K562 (cell line): Measurements from ENCODE around the gene ZNF687. TPM values are rescaled to one million over a fixed set of nuclear protein-coding genes. Genes with fewer than 3 reads are reported as not detected.
A peak's percentile ranks its signal among the peaks of the same experiment; 100 is the strongest.

Experiments used
- BCL6 ChIP-seq: fragments of 250-450 bp; sonication (Bioruptor Pico); IDR thresholded peaks from 2 replicates; pipeline ENCODE4 v1.4.0; 2020
- HDAC1 ChIP-seq, 2 experiments: fragments of 450-650 bp; IDR thresholded peaks; 2 replicates each; pipeline ENCODE4 v1.6.1; 2016 to 2017; ENCODE audit warnings: inconsistent platforms in 1 of 2, mild to moderate bottlenecking in 1 of 2, moderate library complexity in 1 of 2
- HDAC2 ChIP-seq: fragments of 450-650 bp; IDR thresholded peaks from 2 replicates; pipeline ENCODE4 v1.6.1; 2016; ENCODE audit warnings: mild to moderate bottlenecking
- NFATC3 ChIP-seq: fragments of 450-650 bp; IDR thresholded peaks from 2 replicates; pipeline ENCODE4 v1.6.1; 2017; ENCODE audit warnings: mild to moderate bottlenecking
- POLR3G ChIP-seq: IDR thresholded peaks from 2 replicates; pipeline ENCODE4 v1.6.1; 2011; ENCODE audit not compliant: insufficient read length, insufficient replicate concordance; ENCODE audit errors: extremely low read depth
- SMAD2 ChIP-seq: fragments of 150-350 bp; IDR thresholded peaks from 2 replicates; pipeline ENCODE4 v1.6.1; 2014; ENCODE audit warnings: low read depth, mild to moderate bottlenecking, low read length
- SNRNP70 ChIP-seq: fragments of 200-400 bp; formaldehyde crosslinking; optimal IDR thresholded peaks from 2 replicates; pipeline ENCODE3; 2017; ENCODE audit warnings: low read depth, low read length
- TAF15 ChIP-seq: fragments of 200-400 bp; formaldehyde crosslinking; IDR thresholded peaks from 2 replicates; pipeline ENCODE4 v1.6.1; 2017; ENCODE audit warnings: mild to moderate bottlenecking, low read depth, low read length, moderate library complexity
- XRCC4 ChIP-seq: IDR thresholded peaks from one replicate; pipeline ENCODE4 v1.6.1; 2011; ENCODE audit not compliant: insufficient read depth, insufficient read length; ENCODE audit errors: extremely low read depth
- ZNF324 ChIP-seq: fragments of 250-450 bp; sonication (Bioruptor Pico); IDR thresholded peaks from 2 replicates; pipeline ENCODE4 v1.4.0; 2020; ENCODE audit warnings: mild to moderate bottlenecking
- polyA plus RNA-seq, 8 experiments: library from polyadenylated mRNA; depleted of rRNA in 4 of 8; stranded (reverse) in 5 of 8; unstranded in 3 of 8; fragments of >200 nt; fragmentation: Nextera tagmentation in 2 of 8; fragmentation: Illumina TruSeq in 1 of 8; extraction: Ambion mirVana in 2 of 8; extraction: Trizol in 1 of 8; gene quantifications; 2 replicates each; pipeline versions ENCODE4 v1.2.1 to v1.2.3, GENCODE V29; 2011 to 2014; ENCODE audit warnings: inconsistent platforms in 1 of 8, missing spikeins in 1 of 8
- total RNA-seq, 7 experiments: library from RNA; depleted of rRNA in 6 of 7; stranded (reverse); fragments of >200 nt in 6 of 7; fragmentation: Illumina TruSeq in 2 of 7; extraction: Trizol in 2 of 7; gene quantifications; 2 replicates each; pipeline versions ENCODE4 v1.2.1 to v1.2.3, GENCODE V29; 2011 to 2021; ENCODE audit warnings: low replicate concordance in 1 of 7
- TF ChIP-seq, protein P1 (sequence below): fragments of 250-450 bp; sonication (Bioruptor Pico); IDR thresholded peaks from 2 replicates; pipeline ENCODE4 v1.5.0; 2021
- TF ChIP-seq, protein P2 (sequence below): fragments of 450-650 bp; formaldehyde crosslinking; IDR thresholded peaks from 2 replicates; pipeline ENCODE4 v1.4.0; 2022; ENCODE audit warnings: missing genetic modification characterization
- TF ChIP-seq, protein P3 (sequence below): fragments of 450-650 bp; IDR thresholded peaks from 2 replicates; pipeline ENCODE4 v1.6.1; 2016
- TF ChIP-seq, protein P4 (sequence below): fragments of 450-650 bp; formaldehyde crosslinking; IDR thresholded peaks from 2 replicates; pipeline ENCODE4 v1.4.0; 2020; ENCODE audit warnings: mild to moderate bottlenecking, moderate library complexity

Gene ZNF687
- total and polyA plus RNA-seq, 9 of the 15 experiments (the other 6 are each of a cell fraction or from before 2014, with no cell fraction given), result 0.13 to 26.4 (median 10.6) TPM

DNA sequence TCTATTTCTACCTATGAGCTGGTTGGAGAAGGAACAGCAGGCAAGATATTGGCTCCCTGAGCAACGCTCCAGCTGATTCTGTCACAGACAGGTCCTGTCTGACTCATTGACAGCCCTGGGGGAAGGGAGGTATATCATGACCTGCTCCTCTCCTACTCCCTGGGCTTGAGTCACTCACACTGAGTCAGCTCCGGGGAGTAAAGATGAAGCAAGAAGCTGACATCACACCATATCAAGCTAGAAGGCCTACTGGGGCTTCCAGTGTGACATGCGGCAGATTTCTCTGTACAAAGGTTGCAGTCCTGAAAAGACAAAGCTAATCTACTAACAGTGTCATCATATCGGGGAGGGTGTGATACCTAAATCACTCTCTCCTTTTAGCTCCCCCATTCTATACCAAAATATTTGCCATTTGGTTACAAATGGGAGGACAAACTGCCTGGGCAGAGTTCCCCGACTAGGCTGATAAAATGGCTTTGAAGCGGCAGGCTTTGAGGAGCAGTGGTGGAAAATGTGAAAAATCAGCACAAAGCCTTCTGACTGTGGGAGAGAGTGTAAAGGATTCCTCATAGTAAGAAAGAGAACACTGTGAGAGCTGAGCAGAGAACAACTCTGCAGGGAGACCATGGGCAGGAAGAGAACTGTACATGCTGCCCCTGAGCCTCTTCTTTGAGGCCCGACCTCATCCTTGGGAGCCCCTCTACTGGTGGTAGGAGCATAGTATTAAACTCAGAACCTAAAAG is 29.7 kb downstream of the ZNF687 start (continued):
- no peak for TF ChIP-seq XRCC4
- TF ChIP-seq BCL6, result no peak
- no peak for TF ChIP-seq POLR3G
- no peak for TF ChIP-seq SNRNP70
- TF ChIP-seq NFATC3, result no peak; the same call in 1 of the 2 replicates
- TF ChIP-seq, protein P1, sequence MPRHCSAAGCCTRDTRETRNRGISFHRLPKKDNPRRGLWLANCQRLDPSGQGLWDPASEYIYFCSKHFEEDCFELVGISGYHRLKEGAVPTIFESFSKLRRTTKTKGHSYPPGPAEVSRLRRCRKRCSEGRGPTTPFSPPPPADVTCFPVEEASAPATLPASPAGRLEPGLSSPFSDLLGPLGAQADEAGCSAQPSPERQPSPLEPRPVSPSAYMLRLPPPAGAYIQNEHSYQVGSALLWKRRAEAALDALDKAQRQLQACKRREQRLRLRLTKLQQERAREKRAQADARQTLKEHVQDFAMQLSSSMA (CRISPR knock-in tag), result no peak
- no peak for TF ChIP-seq TAF15
- no peak for TF ChIP-seq ZNF324
- TF ChIP-seq SMAD2, result no peak
- TF ChIP-seq, protein P2, sequence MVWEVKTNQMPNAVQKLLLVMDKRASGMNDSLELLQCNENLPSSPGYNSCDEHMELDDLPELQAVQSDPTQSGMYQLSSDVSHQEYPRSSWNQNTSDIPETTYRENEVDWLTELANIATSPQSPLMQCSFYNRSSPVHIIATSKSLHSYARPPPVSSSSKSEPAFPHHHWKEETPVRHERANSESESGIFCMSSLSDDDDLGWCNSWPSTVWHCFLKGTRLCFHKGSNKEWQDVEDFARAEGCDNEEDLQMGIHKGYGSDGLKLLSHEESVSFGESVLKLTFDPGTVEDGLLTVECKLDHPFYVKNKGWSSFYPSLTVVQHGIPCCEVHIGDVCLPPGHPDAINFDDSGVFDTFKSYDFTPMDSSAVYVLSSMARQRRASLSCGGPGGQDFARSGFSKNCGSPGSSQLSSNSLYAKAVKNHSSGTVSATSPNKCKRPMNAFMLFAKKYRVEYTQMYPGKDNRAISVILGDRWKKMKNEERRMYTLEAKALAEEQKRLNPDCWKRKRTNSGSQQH (CRISPR knock-in tag), result no peak
- TF ChIP-seq HDAC1 (IDR thresholded peaks at IDR 0.05), result peak in 1 of 2 experiments; percentile 98; a peak in 2 of 4 replicates
- TF ChIP-seq, protein P3, sequence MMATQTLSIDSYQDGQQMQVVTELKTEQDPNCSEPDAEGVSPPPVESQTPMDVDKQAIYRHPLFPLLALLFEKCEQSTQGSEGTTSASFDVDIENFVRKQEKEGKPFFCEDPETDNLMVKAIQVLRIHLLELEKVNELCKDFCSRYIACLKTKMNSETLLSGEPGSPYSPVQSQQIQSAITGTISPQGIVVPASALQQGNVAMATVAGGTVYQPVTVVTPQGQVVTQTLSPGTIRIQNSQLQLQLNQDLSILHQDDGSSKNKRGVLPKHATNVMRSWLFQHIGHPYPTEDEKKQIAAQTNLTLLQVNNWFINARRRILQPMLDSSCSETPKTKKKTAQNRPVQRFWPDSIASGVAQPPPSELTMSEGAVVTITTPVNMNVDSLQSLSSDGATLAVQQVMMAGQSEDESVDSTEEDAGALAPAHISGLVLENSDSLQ, result peak; percentile 96
- TF ChIP-seq, protein P4, sequence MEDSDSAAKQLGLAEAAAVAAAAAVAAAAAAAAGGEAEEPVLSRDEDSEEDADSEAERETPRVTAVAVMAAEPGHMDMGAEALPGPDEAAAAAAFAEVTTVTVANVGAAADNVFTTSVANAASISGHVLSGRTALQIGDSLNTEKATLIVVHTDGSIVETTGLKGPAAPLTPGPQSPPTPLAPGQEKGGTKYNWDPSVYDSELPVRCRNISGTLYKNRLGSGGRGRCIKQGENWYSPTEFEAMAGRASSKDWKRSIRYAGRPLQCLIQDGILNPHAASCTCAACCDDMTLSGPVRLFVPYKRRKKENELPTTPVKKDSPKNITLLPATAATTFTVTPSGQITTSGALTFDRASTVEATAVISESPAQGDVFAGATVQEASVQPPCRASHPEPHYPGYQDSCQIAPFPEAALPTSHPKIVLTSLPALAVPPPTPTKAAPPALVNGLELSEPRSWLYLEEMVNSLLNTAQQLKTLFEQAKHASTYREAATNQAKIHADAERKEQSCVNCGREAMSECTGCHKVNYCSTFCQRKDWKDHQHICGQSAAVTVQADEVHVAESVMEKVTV, result no peak
- TF ChIP-seq HDAC2, result peak; percentile 83; the same call in 1 of the 2 replicates
